NCI-H2107 treated with DMSO at 0.1 percent for 48 hours (cell line): Measurements from ENCODE around the gene SYNDIG1.

Source experiments
- DNase-seq: peaks from one replicate; lab custom pipeline; 2025; ENCODE audit not compliant: unreplicated experiment; lab: John Stamatoyannopoulos, UW

The SYNDIG1 gene

GRCh38 chr20:24469116-24469893 is at the start of gene SYNDIG1:
SYNDIG1 (plus strand) TSS chr20:24469629; CDS start chr20:24543098, 73,469 bp downstream.
- no peak for DNase-seq

- no peak for DNase-seq
Measured at GRCh38 chr20:24419786-24420185, 49.6 kb upstream of the SYNDIG1 start.

- DNase-seq: no peak
Measured at GRCh38 chr20:24420567-24420966, 48.9 kb upstream of the SYNDIG1 start.

- DNase-seq: no peak
Measured at GRCh38 chr20:24421071-24421470, 48.4 kb upstream of the SYNDIG1 start.

GRCh38 chr20:24422091-24422760 is 47.2 kb upstream of the SYNDIG1 start:
- no peak for DNase-seq

GRCh38 chr20:24423390-24424313 is 45.8 kb upstream of the SYNDIG1 start:
- no peak for DNase-seq

GRCh38 chr20:24425523-24426135 is 43.8 kb upstream of the SYNDIG1 start:
- no peak for DNase-seq

- DNase-seq: no peak
Measured at GRCh38 chr20:24431279-24432045, 38.0 kb upstream of the SYNDIG1 start.

- no peak for DNase-seq
Measured at GRCh38 chr20:24432046-24432442, 37.4 kb upstream of the SYNDIG1 start.

GRCh38 chr20:24436160-24436559 is 33.3 kb upstream of the SYNDIG1 start:
- DNase-seq: no peak

GRCh38 chr20:24437196-24438082 is 32.0 kb upstream of the SYNDIG1 start:
- DNase-seq: no peak

- DNase-seq: no peak
Measured at GRCh38 chr20:24438331-24438730, 31.1 kb upstream of the SYNDIG1 start.

GRCh38 chr20:24439737-24440387 is 29.6 kb upstream of the SYNDIG1 start:
- no peak for DNase-seq

- no peak for DNase-seq
Measured at GRCh38 chr20:24441661-24442060, 27.8 kb upstream of the SYNDIG1 start.

GRCh38 chr20:24442909-24443308 is 26.5 kb upstream of the SYNDIG1 start:
- no peak for DNase-seq

GRCh38 chr20:24443436-24443835 is 26.0 kb upstream of the SYNDIG1 start:
- DNase-seq: no peak

- no peak for DNase-seq
Measured at GRCh38 chr20:24444526-24445190, 24.8 kb upstream of the SYNDIG1 start.

- DNase-seq: no peak
Measured at GRCh38 chr20:24445510-24446170, 23.8 kb upstream of the SYNDIG1 start.
